Ovary (tissue), 10 donors: ENCODE data around the gene PGAM1. TPM values are rescaled to one million over a fixed set of nuclear protein-coding genes. Genes with fewer than 3 reads are reported as not detected.
A peak's percentile ranks its signal among the peaks of the same experiment; 100 is the strongest.

Source experiments
- DNase-seq, 5 donors: peaks; one replicate each; pipeline ENCODE4 v3.0.0-alpha.2; 2019 to 2020
- H3K27ac ChIP-seq, 2 donors: fragments of 200-600 bp; one replicate each; pipeline versions ENCODE4 v1.5.1 to v1.8.0; 2019 to 2022
- H3K27me3 ChIP-seq: fragments of 200-600 bp; one replicate; pipeline ENCODE4 v1.8.0; 2022
- H3K36me3 ChIP-seq: fragments of 200-600 bp; sonication (generic); one replicate; pipeline ENCODE4 v1.5.1; 2019
- H3K4me1 ChIP-seq: one replicate; pipeline ENCODE4 v1.8.1; 2013; ENCODE audit warnings: mild to moderate bottlenecking, moderate library complexity; ENCODE audit not compliant: insufficient read depth
- H3K4me3 ChIP-seq: fragments of 200-600 bp; sonication (generic); one replicate; pipeline ENCODE4 v1.5.1; 2017
- H3K9me3 ChIP-seq, 2 donors: fragments of 200-600 bp in 1 of 2; sonication (generic) in 1 of 2; one replicate each; pipeline versions ENCODE4 v1.5.1 to v1.8.1; 2013 to 2019; ENCODE audit warnings: mild to moderate bottlenecking in 1 of 2, moderate library complexity in 1 of 2
- CTCF ChIP-seq, 3 donors: fragments of 450-650 bp in 2 of 3; fragments of 200-600 bp in 1 of 3; IDR thresholded peaks; one replicate each; pipeline versions ENCODE4 v1.5.1 to v1.8.0; 2016 to 2022; ENCODE audit warnings: antibody characterized with exemption in 3 of 3, mild to moderate bottlenecking in 1 of 3
- EP300 ChIP-seq: sonication (generic); formaldehyde crosslinking; IDR thresholded peaks from one replicate; pipeline ENCODE4 v1.6.1; 2017; ENCODE audit warnings: antibody characterized with exemption
- POLR2A ChIP-seq: fragments of 450-650 bp; IDR thresholded peaks from one replicate; pipeline ENCODE4 v1.6.1; 2017; ENCODE audit warnings: antibody characterized with exemption, mild to moderate bottlenecking, moderate library complexity
- WGBS, 3 donors: extraction: QIAGEN DNeasy Blood & Tissue Kit in 1 of 3; methylation state at CpG; one replicate each; pipeline versions ENCODE4 v1.1.5 to v1.1.7; 2013 to 2017; 5-methylcytosine and 5-hydroxymethylcytosine counted together
- intact Hi-C, 4 donors: fragments of 100-400 bp; cut with DNase I; formaldehyde crosslinking; loops; one replicate each; pipeline versions ENCODE4 v1.11.0 to v1.15.1; 2022 to 2023
- long read RNA-seq, 3 donors: library from polyadenylated mRNA in 2 of 3; unstranded in 2 of 3; transcript quantifications; one replicate each; pipeline ENCODE4 v2.0.0 and lab custom pipeline, GENCODE V29; 2021 to 2026
- polyA plus RNA-seq, 2 donors: library from polyadenylated mRNA; stranded (reverse); fragments of 200-250 nt in 1 of 2; fragments of 350-450 nt in 1 of 2; fragmentation: Illumina TruSeq in 1 of 2; extraction: RNeasy Lipid Tissue Mini Kit (QIAGEN cat#74804) in 1 of 2; gene quantifications; one replicate each; pipeline ENCODE4 v1.2.3, GENCODE V29; 2013 to 2014
- total RNA-seq, 7 donors: library from RNA; depleted of rRNA in 2 of 7; stranded (reverse); fragments of >200 nt in 2 of 7; fragmentation: NEBNext Ultra II Directional in 3 of 7; extraction: Animal tissue kit (Norgen Biotek cat#: 25700) in 3 of 7; gene quantifications; one replicate each; pipeline versions ENCODE4 v1.1.0 to v1.2.4, GENCODE V29; 2016 to 2023
- donor health status: DM: no; HTN: no; CAD: no; lungs with moderate emphysema.
- donor health status: DM: no; HTN: no; CAD: no.
- donor health status: Bipolar disorder and iron deficiency.
- donor health status: DM: yes; HTN: yes; CAD: no.
- donor health status: DM: no; HTN: no; CAD: no.
- donor health status: DM: yes; HTN: yes; CAD: no.

The PGAM1 gene
- 100 to 1,000 TPM in 6 of 7 donors, 10 to 100 TPM in 1; 98.7 to 233 (median 163) TPM for total RNA-seq
- 100 to 1,000 TPM; 114 to 255 TPM for polyA plus RNA-seq
- long read RNA-seq, donor 1, transcript PGAM1-201 (4 exons, 1,830 nt), result major isoform, 1,901 of 1,978 reads
- long read RNA-seq, donor 1, partial matches to known transcripts, result 59 of 1,978 reads
- long read RNA-seq, donor 1, other reads (novel, unspliced or antisense), result 17 of 1,978 reads
- long read RNA-seq, donor 2, transcript PGAM1-201 (4 exons, 1,830 nt), result major isoform, 153 of 158 reads
- long read RNA-seq, donor 2, partial matches to known transcripts, result 5 of 158 reads
- long read RNA-seq, donor 2, other reads (novel, unspliced or antisense), result 0 of 158 reads
- long read RNA-seq, donor 3, transcript PGAM1-201 (4 exons, 1,830 nt), result major isoform, 239 of 267 reads
- long read RNA-seq, donor 3, partial matches to known transcripts, result 24 of 267 reads
- long read RNA-seq, donor 3, other reads (novel, unspliced or antisense), result 4 of 267 reads

GRCh38 chr10:97425964-97426775, at the start of gene PGAM1:
TSS of gene PGAM1 (plus strand) at chr10:97426191. CDS start at chr10:97426308, 117 bp downstream.
- TF ChIP-seq CTCF (IDR thresholded peaks at IDR 0.05), result peak in 2 of 3 donors; percentile 47 to 88
- peak; percentile 42 for TF ChIP-seq EP300
- peak; percentile 35 for TF ChIP-seq POLR2A
- Histone ChIP-seq H3K27me3 (no peaks in the 10 kb centered on the region), H3K27ac (peak within 1 kb of the TSS; percentile 71 to 85), H3K4me1 (peaks cover 10% of the 10 kb centered on the region), H3K4me3 (peak within 1 kb of the TSS; percentile 88), H3K36me3 (no peaks in the 10 kb centered on the region), H3K9me3 (no peaks in the 10 kb centered on the region)
- WGBS, 3 donors, result 0 to 1% (median 0%) methylated on average over 67 to 80 of the region's 90 CpGs
- peak; percentile 94 to 97 (median 95) for DNase-seq
- intact Hi-C loops, result no loop called here

- no peaks in the 10 kb centered on the region for H3K36me3 ChIP-seq
- no peaks in the 10 kb centered on the region for H3K4me1 ChIP-seq
- intact Hi-C loops, result no loop called here
- H3K4me3 ChIP-seq, result no peak overlapping the region
- no peak for DNase-seq
- no peak overlapping the region for H3K27ac ChIP-seq
- no peaks in the 10 kb centered on the region for H3K27me3 ChIP-seq
- TF ChIP-seq POLR2A (no peak), CTCF (IDR thresholded peaks at IDR 0.05) (no peak), EP300 (no peak)
- 95 to 98% (median 96%) methylated on average over 6 of the region's 6 CpGs for WGBS, 3 donors
- no peaks in the 10 kb centered on the region for H3K9me3 ChIP-seq
Measured at GRCh38 chr10:97376413-97376812, 49.6 kb upstream of the PGAM1 start.

- WGBS, 3 donors, result 83 to 91% (median 83%) methylated on average over 15 of the region's 15 CpGs
- H3K4me1 ChIP-seq, result no peaks in the 10 kb centered on the region
- no peak overlapping the region for H3K27ac ChIP-seq
- no peaks in the 10 kb centered on the region for H3K9me3 ChIP-seq
- no peak for DNase-seq
- intact Hi-C loops, result no loop called here
- no peaks in the 10 kb centered on the region for H3K36me3 ChIP-seq
- no peaks in the 10 kb centered on the region for H3K27me3 ChIP-seq
- no peak overlapping the region for H3K4me3 ChIP-seq
- TF ChIP-seq POLR2A (no peak), EP300 (no peak), CTCF (IDR thresholded peaks at IDR 0.05) (no peak)
Measured at GRCh38 chr10:97378933-97379921, 46.8 kb upstream of the PGAM1 start.
